ENCODE data around the gene MLEC. TPM values are rescaled to one million over a fixed set of nuclear protein-coding genes. Genes with fewer than 3 reads are reported as not detected.

Gene MLEC
- total and polyA plus RNA-seq, 9 of the 15 experiments (the other 6 are each of a cell fraction or from before 2014, with no cell fraction given) = 18.5 to 108 (median 57.8) TPM

DNA sequence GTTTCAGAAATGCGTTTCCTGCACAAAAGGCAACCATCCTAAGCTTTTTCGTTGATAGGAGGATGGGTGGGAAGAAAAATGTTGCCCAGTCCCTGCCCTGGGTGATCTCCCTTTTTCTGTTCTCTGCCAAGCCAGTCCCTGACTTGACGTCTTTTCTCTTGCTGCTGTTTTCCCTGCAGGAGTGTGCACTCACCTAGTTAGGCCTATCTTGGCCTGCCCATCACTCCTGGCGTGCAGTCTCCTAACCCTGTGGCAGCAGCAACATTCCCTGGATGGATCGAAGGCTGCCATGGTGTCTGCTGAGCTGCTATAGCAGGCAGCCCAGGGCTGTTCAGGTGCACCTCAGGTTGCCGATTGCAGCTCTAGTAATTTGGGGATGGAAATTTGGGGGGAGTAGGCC is 24.5 kb downstream of the MLEC start:
- TF ChIP-seq, protein P1, sequence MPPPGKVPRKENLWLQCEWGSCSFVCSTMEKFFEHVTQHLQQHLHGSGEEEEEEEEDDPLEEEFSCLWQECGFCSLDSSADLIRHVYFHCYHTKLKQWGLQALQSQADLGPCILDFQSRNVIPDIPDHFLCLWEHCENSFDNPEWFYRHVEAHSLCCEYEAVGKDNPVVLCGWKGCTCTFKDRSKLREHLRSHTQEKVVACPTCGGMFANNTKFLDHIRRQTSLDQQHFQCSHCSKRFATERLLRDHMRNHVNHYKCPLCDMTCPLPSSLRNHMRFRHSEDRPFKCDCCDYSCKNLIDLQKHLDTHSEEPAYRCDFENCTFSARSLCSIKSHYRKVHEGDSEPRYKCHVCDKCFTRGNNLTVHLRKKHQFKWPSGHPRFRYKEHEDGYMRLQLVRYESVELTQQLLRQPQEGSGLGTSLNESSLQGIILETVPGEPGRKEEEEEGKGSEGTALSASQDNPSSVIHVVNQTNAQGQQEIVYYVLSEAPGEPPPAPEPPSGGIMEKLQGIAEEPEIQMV (tag; conservative IDR thresholded peaks at IDR 0.05; ENCODE audit: low read depth) = no peak
- 0 out of 2 replicates have a peak, but pooled peaks have one; percentile 20 for TF ChIP-seq PKNOX1 (IDR thresholded peaks at IDR 0.05)
- POLR2A ChIA-PET = interaction anchor here (0.5 to 2.8 kb wide), 11 partner anchors 9 to 407 kb away, joined by 3 to 22 read pairs (median 3); no protein-coding TSS in a partner anchor
- peak overlapping the region; percentile 75 to 76; a peak in 3 of 4 replicates for H3K9ac ChIP-seq (ENCODE audit: insufficient read depth in 1 of 2, low read depth in 2 of 2, low read length in 2 of 2)
- H3K27ac ChIP-seq (ENCODE audit: extremely low read depth, low read depth, low read length) = no peak overlapping the region
- no TSS peak for BruUV-seq (replicated peaks)
- H3K9me1 ChIP-seq (ENCODE audit: control insufficient read depth, insufficient read depth, low read length) = no peaks in the 10 kb centered on the region
- H3K4me2 ChIP-seq (ENCODE audit: insufficient read depth, low read length) = peak overlapping the region; percentile 77
- peaks cover 36% of the 10 kb centered on the region for H3K36me3 ChIP-seq (ENCODE audit: control insufficient read depth, insufficient read depth, low read length)
- H3K4me3 ChIP-seq = peak overlapping the region; percentile 83
- no peak overlapping the region for H2AFZ ChIP-seq (ENCODE audit: low read depth, low read length)
- H3K4me1 ChIP-seq (replicated peaks in 1 of 2; ENCODE audit: control insufficient read depth in 2 of 2, insufficient read depth in 2 of 2, low read length in 2 of 2) = peaks cover 7 to 17% of the 10 kb centered on the region in 2 experiments; a peak in 4 of 5 replicates
- peaks cover 16% of the 10 kb centered on the region for H3K79me2 ChIP-seq (ENCODE audit: control insufficient read depth, insufficient read depth, low read length)
- in situ Hi-C loops (cut with MboI) (loop anchor here (5.0 kb wide), 1 partner anchor 129 kb away; the partner anchor contains the start of gene POP5), intact Hi-C loops (cut with micrococcal nuclease) (loop anchor here (2.0 kb wide), 1 partner anchor 25 kb away; the partner anchor contains the start of gene MLEC)
- H3K9me3 ChIP-seq (replicated peaks; ENCODE audit: control insufficient read depth, insufficient read depth, low read depth, low read length) = no peaks in the 10 kb centered on the region
- no peaks in the 10 kb centered on the region for H3K27me3 ChIP-seq (ENCODE audit: control insufficient read depth in 2 of 2, insufficient read depth in 2 of 2, low read length in 2 of 2)
- CTCF ChIA-PET (ENCODE audit: low intra/inter-chr PET ratio) = interaction anchor here (0.6 to 1.2 kb wide), 3 partner anchors 60 to 386 kb away, joined by 3 to 5 read pairs (median 4); no protein-coding TSS in a partner anchor
- 36% methylated on average over 6 of the region's 6 CpGs for WGBS (ENCODE audit: insufficient coverage, low coverage, missing lambda C conversion rate)
- H4K20me1 ChIP-seq (replicated peaks; ENCODE audit: control insufficient read depth, insufficient read depth, low read length) = no peaks in the 10 kb centered on the region; the same call in 1 of the 2 replicates
- DNase-seq (ENCODE audit: extremely low read depth in 1 of 4, low spot score in 3 of 4) = no peak
- FAIRE-seq = no peak
- ATAC-seq = no peak
